K562 (cell line): ENCODE results near the gene IGSF3. TPM values are rescaled to one million over a fixed set of nuclear protein-coding genes. Genes with fewer than 3 reads are reported as not detected.

Experiments used
- AFF4 ChIP-seq: sonication (generic); formaldehyde crosslinking; IDR thresholded peaks from 2 replicates; pipeline ENCODE4 v1.8.0; 2023; ENCODE audit warnings: mild to moderate bottlenecking, missing genetic modification reagents
- ATF7 ChIP-seq: fragments of 450-650 bp; IDR thresholded peaks from 2 replicates; pipeline ENCODE4 v1.7.1; 2014; ENCODE audit warnings: mild to moderate bottlenecking, moderate library complexity
- CC2D1A ChIP-seq: fragments of 450-650 bp; IDR thresholded peaks from 2 replicates; pipeline ENCODE4 v1.6.1; 2017; ENCODE audit warnings: mild to moderate bottlenecking
- ERF ChIP-seq: fragments of 450-650 bp; formaldehyde crosslinking; IDR thresholded peaks from 2 replicates; pipeline ENCODE4 v1.4.0; 2020; ENCODE audit warnings: mild to moderate bottlenecking, mixed read lengths
- FOXJ3 ChIP-seq: sonication (generic); formaldehyde crosslinking; IDR thresholded peaks from 2 replicates; pipeline ENCODE4 v1.4.0; 2020; ENCODE audit warnings: mild to moderate bottlenecking, missing genetic modification reagents
- KDM5B ChIP-seq: fragments of 200-600 bp; sonication (generic); IDR thresholded peaks from 2 replicates; pipeline ENCODE4 v1.6.1; 2012; ENCODE audit warnings: low read depth, mild to moderate bottlenecking, moderate library complexity, low read length, control low read depth, inconsistent platforms; ENCODE audit not compliant: insufficient replicate concordance
- MCM3 ChIP-seq: fragments of 450-650 bp; IDR thresholded peaks from 2 replicates; pipeline ENCODE4 v1.6.1; 2016
- MYC ChIP-seq, 2 experiments: fragments of 250-450 bp in 1 of 2; sonication (Bioruptor Pico) in 1 of 2; IDR thresholded peaks; 2 replicates each; pipeline versions ENCODE4 v1.5.1 to v1.6.1; 2012 to 2021; ENCODE audit warnings: low read depth in 2 of 2, borderline replicate concordance in 1 of 2, improper control_type of control experiment in 1 of 2, low read length in 1 of 2, mild to moderate bottlenecking in 1 of 2, moderate library complexity in 1 of 2
- NR2F6 ChIP-seq: fragments of 450-650 bp; formaldehyde crosslinking; IDR thresholded peaks from 2 replicates; pipeline ENCODE4 v1.4.0; 2020; ENCODE audit warnings: mild to moderate bottlenecking
- RNF219 ChIP-seq: fragments of 250-450 bp; sonication (Bioruptor Pico); IDR thresholded peaks from 2 replicates; pipeline ENCODE4 v1.5.0; 2022; ENCODE audit warnings: mild to moderate bottlenecking
- RREB1 ChIP-seq: fragments of 250-450 bp; sonication (Bioruptor Pico); IDR thresholded peaks from 2 replicates; pipeline ENCODE4 v1.4.0; 2020
- SRSF7 ChIP-seq: fragments of 200-400 bp; formaldehyde crosslinking; optimal IDR thresholded peaks from 2 replicates; pipeline ENCODE3; 2017; ENCODE audit warnings: mild to moderate bottlenecking, low read depth, low read length
- TGIF2 ChIP-seq: sonication (generic); formaldehyde crosslinking; IDR thresholded peaks from 2 replicates; pipeline ENCODE4 v1.8.1; 2022; ENCODE audit warnings: mild to moderate bottlenecking, missing genetic modification reagents, moderate library complexity
- U2AF2 ChIP-seq: fragments of 200-400 bp; formaldehyde crosslinking; optimal IDR thresholded peaks from 2 replicates; pipeline ENCODE3; 2017; ENCODE audit warnings: low read depth, mild to moderate bottlenecking, low read length
- ZNF324 ChIP-seq: fragments of 250-450 bp; sonication (Bioruptor Pico); IDR thresholded peaks from 2 replicates; pipeline ENCODE4 v1.4.0; 2020; ENCODE audit warnings: mild to moderate bottlenecking
- polyA plus RNA-seq, 8 experiments: library from polyadenylated mRNA; depleted of rRNA in 4 of 8; stranded (reverse) in 5 of 8; unstranded in 3 of 8; fragments of >200 nt; fragmentation: Nextera tagmentation in 2 of 8; fragmentation: Illumina TruSeq in 1 of 8; extraction: Ambion mirVana in 2 of 8; extraction: Trizol in 1 of 8; gene quantifications; 2 replicates each; pipeline versions ENCODE4 v1.2.1 to v1.2.3, GENCODE V29; 2011 to 2014; ENCODE audit warnings: inconsistent platforms in 1 of 8, missing spikeins in 1 of 8
- total RNA-seq, 7 experiments: library from RNA; depleted of rRNA in 6 of 7; stranded (reverse); fragments of >200 nt in 6 of 7; fragmentation: Illumina TruSeq in 2 of 7; extraction: Trizol in 2 of 7; gene quantifications; 2 replicates each; pipeline versions ENCODE4 v1.2.1 to v1.2.3, GENCODE V29; 2011 to 2021; ENCODE audit warnings: low replicate concordance in 1 of 7

Gene IGSF3
- total and polyA plus RNA-seq, 9 of the 15 experiments (the other 6 are each of a cell fraction or from before 2014, with no cell fraction given) = 1.1 to 15.0 (median 8.3) TPM

DNA sequence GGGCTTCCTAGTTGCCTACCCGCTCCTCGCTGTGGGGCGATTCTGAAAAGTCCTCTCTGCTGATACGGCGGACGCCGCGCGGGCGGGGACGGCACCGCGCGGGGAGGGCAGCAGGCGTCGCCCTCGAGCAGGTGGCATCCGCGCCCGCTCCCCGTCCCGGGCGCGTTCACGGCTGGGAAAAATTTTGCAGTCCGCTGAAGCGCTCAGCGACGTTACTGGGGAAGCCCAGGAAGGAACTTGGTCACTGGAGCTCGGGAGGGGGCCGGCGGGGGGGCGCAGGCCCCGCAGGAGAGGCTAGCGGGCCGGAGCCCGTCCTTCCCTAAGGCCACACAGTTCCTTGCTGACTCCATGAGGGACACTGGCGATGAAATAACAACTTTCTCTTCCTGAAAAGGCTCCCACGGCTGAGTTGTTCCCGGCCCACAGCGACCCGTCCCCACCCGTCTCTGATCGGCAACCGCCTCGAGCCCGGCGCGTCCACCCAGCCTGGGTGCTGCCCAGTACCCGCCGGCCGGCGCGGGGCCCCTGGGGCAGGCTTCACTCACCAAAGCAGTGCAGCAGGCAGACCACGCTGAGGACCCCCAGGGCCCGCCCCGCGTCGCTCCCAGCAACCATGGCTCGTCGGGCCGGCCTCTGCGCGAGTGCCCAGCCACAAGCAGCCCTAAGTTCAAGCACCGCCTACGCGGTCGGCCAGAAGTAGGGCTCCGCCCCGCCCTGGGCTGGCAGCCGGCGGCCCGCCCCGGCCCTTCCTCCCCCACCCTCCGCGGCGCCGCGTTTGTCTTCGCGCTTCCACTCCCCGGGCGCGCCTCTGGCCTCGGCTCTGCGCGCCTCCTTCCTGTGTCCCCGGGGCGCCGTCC, 96.9 kb downstream of the IGSF3 start, which contains the start of gene CD58 (continued):
- TF ChIP-seq AFF4 (CRISPR knock-in tag) (peak; percentile 91), NR2F6 (CRISPR knock-in tag) (0 out of 2 replicates have a peak, but pooled peaks have one; percentile 19), SRSF7 (no peak), U2AF2 (no peak), RNF219 (CRISPR knock-in tag) (no peak), TGIF2 (CRISPR knock-in tag) (0 out of 2 replicates have a peak, but pooled peaks have one; percentile 59), MCM3 (no peak), ERF (CRISPR knock-in tag) (0 out of 2 replicates have a peak, but pooled peaks have one; percentile 10), MYC (IDR thresholded peaks at IDR 0.05; ENCODE audit: low read depth, low read length) (peak; percentile 70), MYC (CRISPR knock-in tag; IDR thresholded peaks at IDR 0.05; ENCODE audit: borderline replicate concordance, low read depth) (no peak), CC2D1A (no peak), ZNF324 (CRISPR knock-in tag) (no peak), RREB1 (CRISPR knock-in tag) (no peak), KDM5B (peak; percentile 78), FOXJ3 (CRISPR knock-in tag) (no peak), ATF7 (no peak; the same call in 1 of the 2 replicates)
